Neural cell (in vitro differentiated cells): Measurements from ENCODE around the gene KRT82.

Experiments used
- CTCF ChIP-seq: fragments of 450-650 bp; IDR thresholded peaks from 2 replicates; pipeline ENCODE4 v1.5.1; 2014; ENCODE audit warnings: antibody characterized with exemption, mild to moderate bottlenecking, moderate library complexity; ENCODE audit not compliant: poor library complexity, severe bottlenecking
- POLR2AphosphoS5 ChIP-seq: IDR thresholded peaks from 2 replicates; pipeline ENCODE4 v1.6.1; 2012

DNA sequence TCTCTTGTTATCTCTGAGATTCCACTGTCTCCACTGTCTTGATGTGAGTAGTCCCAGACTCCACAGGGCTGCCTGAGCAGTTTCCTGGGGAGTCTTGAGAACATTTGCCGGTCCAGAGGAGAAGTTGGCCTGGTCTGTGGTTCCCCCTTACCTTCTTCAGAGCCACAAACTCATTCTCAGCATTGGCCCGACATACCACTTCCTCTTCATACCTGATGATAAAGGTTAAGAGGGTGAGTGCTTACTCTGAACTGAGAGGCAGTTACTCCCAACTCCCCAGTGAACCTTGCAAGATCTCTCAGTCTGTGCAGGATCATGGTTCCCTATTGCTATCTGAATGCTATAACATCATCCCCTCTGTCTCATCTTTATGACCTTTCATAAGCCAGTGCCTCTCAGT, 23.3 kb downstream of the KRT82 start:
- TF ChIP-seq CTCF (no peak), POLR2AphosphoS5 (no peak)
